ENCODE data around the gene BRINP1.

BRINP1 gene

DNA sequence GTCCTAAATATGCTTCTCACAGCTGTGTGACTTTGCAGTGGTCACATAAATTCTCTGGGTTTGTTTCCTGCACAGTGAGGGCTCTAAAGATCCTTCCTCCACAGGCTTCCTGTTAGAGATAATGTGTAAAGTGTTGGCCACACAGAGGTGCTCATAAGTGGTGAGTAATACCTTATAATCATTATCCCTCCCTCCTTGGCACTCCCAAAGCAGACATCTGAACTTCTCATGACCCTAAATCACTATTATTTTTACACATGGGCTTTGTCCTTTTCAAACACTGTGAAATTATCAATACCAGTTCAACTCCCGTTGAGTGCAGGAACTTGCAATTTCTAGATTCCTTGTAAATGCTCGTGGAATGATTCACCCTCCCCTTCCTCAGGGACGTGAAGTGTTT is 100.2 kb downstream of the BRINP1 start:
- H3K4me3 ChIP-seq (ENCODE audit: low read depth, low read length) = no peak overlapping the region
- TF ChIP-seq, protein P1, sequence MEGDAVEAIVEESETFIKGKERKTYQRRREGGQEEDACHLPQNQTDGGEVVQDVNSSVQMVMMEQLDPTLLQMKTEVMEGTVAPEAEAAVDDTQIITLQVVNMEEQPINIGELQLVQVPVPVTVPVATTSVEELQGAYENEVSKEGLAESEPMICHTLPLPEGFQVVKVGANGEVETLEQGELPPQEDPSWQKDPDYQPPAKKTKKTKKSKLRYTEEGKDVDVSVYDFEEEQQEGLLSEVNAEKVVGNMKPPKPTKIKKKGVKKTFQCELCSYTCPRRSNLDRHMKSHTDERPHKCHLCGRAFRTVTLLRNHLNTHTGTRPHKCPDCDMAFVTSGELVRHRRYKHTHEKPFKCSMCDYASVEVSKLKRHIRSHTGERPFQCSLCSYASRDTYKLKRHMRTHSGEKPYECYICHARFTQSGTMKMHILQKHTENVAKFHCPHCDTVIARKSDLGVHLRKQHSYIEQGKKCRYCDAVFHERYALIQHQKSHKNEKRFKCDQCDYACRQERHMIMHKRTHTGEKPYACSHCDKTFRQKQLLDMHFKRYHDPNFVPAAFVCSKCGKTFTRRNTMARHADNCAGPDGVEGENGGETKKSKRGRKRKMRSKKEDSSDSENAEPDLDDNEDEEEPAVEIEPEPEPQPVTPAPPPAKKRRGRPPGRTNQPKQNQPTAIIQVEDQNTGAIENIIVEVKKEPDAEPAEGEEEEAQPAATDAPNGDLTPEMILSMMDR (IDR thresholded peaks at IDR 0.05; ENCODE audit: control insufficient read depth, extremely low read depth, insufficient read depth) = no peak
- DNase-seq (ENCODE audit: low read depth) = no peak

DNA sequence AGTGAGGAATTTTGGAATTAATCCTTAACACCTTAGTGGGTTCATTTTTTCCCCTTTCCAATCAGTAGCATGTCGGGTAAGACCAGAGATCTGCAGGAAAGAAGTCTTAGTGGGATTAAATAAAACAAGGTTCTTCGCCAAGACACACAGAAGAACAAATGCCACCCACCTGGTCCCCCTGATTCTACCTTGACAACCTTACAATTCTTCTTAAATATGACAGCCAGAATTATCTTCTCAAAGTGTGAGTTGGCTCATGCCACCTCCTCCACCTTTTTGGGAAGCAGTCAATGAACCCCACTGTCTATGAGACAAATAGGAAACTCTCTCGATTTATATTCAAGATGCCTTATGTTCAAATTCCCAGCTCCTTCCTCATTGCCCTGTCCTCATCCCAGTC is 105.1 kb downstream of the BRINP1 start:
- no peak for DNase-seq (ENCODE audit: low read depth)
- H3K4me3 ChIP-seq (ENCODE audit: low read depth, low read length) = no peak overlapping the region
- TF ChIP-seq, protein P1 (IDR thresholded peaks at IDR 0.05; ENCODE audit: control insufficient read depth, extremely low read depth, insufficient read depth) = no peak

DNA sequence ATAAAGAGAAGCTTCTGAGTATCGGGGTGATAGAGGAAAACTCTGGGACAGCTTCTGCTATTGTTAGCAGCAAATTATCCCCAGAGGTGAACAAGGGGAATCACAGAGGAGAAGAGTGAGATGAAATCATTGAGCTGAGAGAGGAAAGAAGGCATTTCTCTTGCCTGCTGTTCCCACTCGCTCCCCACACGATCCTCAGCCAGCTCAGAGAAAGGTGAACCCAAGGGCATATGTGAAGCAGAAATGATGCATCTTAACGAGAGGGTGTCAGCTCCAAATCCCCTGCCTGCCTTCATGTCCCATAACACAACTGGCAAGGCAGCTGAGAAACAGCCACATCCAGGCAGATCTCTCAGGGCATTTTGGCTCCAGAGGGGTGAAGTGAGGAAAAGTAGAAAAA is 111.6 kb downstream of the BRINP1 start:
- TF ChIP-seq, protein P1 (IDR thresholded peaks at IDR 0.05; ENCODE audit: control insufficient read depth, extremely low read depth, insufficient read depth) = no peak
- no peak for DNase-seq (ENCODE audit: low read depth)
- H3K4me3 ChIP-seq (ENCODE audit: low read depth, low read length) = no peak overlapping the region

DNA sequence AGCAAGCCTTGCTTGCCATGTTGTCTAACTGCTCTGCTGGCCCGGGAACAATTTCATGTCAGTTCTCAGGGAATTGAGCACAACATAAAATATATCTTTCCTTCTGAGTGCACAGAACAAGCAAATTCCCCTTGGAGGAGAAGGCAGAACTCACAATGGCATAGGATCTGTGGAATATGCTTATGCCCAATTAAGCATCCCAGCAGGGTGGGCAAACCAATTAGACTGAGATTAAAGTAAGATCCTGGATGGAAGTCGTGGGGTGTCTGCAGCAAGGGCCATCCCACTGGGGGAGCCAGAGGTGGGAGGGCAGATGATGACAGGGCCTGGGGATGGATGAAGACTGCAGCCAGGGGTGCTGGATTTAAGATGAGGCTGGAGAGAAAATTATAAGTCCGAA is 114.1 kb downstream of the BRINP1 start:
- H3K4me3 ChIP-seq (ENCODE audit: low read depth, low read length) = no peak overlapping the region
- TF ChIP-seq, protein P1 (IDR thresholded peaks at IDR 0.05; ENCODE audit: control insufficient read depth, extremely low read depth, insufficient read depth) = no peak
- no peak for DNase-seq (ENCODE audit: low read depth)

DNA sequence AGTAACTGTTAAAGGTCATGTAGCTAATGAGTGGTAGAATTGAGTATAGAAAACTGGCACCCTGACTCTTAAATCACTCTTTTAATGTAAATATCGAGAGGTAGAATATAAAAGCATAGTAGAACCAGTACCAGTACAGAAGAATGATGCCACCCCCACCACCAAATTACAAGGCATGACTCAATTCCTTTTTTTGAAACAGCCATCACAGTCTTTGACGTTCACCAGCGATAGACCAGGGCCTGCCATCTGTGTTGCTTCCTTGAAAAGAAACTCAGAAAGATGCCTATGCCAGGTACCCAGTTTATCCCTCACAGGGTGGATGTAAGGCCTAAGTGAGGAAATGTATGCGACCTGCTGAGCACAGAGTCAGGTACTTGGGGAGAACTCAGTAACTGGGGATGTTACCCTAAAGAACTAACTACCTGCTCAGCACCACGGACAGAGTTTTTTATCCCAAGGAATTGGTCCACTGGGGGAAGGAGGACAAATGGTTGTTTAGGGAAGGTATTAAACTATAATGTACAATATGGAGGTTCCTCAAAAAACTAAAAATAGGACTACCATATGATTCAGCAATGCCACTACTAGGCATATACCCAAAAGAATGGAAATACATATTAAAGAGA is 116.5 kb downstream of the BRINP1 start:
- TF ChIP-seq, protein P1 (IDR thresholded peaks at IDR 0.05; ENCODE audit: control insufficient read depth, extremely low read depth, insufficient read depth) = no peak
- DNase-seq (ENCODE audit: low read depth) = no peak

DNA sequence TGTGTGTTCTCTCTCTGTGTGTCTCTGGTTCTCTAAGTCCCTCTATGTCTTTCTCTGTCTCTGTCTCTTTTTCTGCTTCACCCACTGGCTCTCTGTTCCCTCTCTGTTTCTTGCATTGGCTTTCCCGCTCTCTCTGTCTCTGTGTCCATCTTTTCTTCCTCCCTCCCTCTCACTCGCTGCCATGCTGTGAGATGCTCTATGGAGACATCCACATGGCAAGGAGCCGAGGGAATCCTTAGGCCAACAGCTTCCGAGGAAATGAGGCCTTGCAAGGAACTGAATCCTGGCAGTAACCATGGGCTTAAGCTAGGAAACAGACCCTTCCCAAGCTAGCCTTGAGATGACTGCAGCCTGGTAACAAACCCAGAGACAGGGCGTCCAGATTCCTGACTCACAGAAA is 117.3 kb downstream of the BRINP1 start:
- DNase-seq (ENCODE audit: low read depth) = no peak
- TF ChIP-seq, protein P1 (IDR thresholded peaks at IDR 0.05; ENCODE audit: control insufficient read depth, extremely low read depth, insufficient read depth) = no peak
- no peak overlapping the region for H3K4me3 ChIP-seq (ENCODE audit: low read depth, low read length)

More for the DNA sequence above, 116.5 kb downstream of the BRINP1 start:
- no peak overlapping the region for H3K4me3 ChIP-seq (ENCODE audit: low read depth, low read length)

DNA sequence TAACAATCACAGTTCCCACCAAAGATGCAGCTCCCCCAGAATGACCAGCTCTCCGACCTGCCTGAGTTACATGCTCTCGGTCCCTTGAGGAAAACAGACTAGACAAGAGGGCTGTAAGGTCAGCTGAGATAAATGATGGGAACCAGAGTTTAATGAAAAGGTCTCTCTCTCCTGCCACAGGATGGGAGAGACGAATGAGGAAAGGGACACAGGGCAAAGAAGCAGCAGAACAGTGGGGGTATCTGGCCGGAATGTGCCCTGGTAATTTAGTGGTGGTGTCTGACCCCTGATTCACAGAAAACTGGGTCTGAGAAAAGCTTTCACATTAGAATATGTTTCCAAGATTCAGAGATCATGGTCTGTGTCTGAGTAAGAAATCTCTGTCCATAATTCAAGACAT is 118.5 kb downstream of the BRINP1 start:
- no peak for DNase-seq (ENCODE audit: low read depth)
- no peak overlapping the region for H3K4me3 ChIP-seq (ENCODE audit: low read depth, low read length)
- TF ChIP-seq, protein P1 (IDR thresholded peaks at IDR 0.05; ENCODE audit: control insufficient read depth, extremely low read depth, insufficient read depth) = no peak
